ENCODE data around the gene PLBD1. TPM values are rescaled to one million over a fixed set of nuclear protein-coding genes. Genes with fewer than 3 reads are reported as not detected.

The PLBD1 gene, protein sequence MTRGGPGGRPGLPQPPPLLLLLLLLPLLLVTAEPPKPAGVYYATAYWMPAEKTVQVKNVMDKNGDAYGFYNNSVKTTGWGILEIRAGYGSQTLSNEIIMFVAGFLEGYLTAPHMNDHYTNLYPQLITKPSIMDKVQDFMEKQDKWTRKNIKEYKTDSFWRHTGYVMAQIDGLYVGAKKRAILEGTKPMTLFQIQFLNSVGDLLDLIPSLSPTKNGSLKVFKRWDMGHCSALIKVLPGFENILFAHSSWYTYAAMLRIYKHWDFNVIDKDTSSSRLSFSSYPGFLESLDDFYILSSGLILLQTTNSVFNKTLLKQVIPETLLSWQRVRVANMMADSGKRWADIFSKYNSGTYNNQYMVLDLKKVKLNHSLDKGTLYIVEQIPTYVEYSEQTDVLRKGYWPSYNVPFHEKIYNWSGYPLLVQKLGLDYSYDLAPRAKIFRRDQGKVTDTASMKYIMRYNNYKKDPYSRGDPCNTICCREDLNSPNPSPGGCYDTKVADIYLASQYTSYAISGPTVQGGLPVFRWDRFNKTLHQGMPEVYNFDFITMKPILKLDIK
- total RNA-seq: 1.2 and 2.1 TPM in 2 replicates

DNA sequence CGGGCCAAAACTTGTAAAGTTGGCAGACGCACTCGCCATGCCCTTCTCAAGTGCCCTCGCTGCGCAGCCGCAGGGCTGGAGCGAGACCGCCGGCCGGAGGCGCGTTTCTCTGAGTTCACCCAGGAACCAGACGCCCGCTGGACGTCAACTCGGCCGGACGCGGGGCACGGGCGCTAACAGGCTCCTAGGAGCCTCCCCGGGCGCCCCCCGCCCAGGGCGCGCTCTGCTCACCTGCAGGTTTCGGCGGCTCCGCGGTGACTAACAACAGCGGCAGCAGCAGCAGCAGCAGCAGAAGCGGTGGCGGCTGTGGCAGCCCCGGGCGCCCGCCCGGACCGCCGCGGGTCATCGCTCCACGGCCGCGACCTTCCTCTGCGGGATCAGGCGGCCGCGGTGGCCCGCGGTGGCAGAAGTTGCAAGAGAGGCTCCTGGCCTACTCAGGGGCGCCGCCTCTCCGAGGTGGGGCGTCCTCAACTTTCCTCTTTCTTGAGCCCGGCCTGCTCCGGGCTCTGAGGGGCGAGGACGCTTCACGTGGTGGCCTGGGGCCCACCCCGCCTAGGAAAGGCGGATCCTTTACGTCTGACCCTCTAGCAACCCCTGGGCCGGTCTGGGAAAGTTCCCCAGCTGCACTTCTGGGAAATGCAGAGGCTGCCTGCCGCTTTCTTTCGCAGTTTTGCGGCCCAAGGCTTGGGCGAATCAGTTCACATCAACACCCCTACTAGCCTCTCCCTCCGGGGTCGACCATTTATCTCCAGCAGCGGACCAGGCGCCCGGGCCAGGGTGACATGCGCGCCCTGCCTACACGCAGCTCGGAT is at the start of gene PLBD1:
PLBD1 (minus strand) TSS at position 533 of the 812 bp plus-strand sequence; CDS start at position 346, 187 bp downstream.

Other genes with a start within 250 kb of the PLBD1 start
- gene ATF7IP, start 202.2 kb downstream of the PLBD1 start, total RNA-seq: 27.6 and 31.7 TPM in 2 replicates
- not detected in 2 replicates for gene GUCY2C, start 128.7 kb upstream of the PLBD1 start, total RNA-seq
- 8.6 and 12.2 TPM in 2 replicates for gene WBP11, start 235.6 kb upstream of the PLBD1 start, total RNA-seq
- gene C12orf60, start 235.8 kb upstream of the PLBD1 start, total RNA-seq: 1.0 and 1.2 TPM in 2 replicates
- gene SMCO3, start 246.3 kb upstream of the PLBD1 start, total RNA-seq: 3.5 and 10.1 TPM in 2 replicates